ENCODE results near the gene SLC34A3.

Gene SLC34A3

DNA sequence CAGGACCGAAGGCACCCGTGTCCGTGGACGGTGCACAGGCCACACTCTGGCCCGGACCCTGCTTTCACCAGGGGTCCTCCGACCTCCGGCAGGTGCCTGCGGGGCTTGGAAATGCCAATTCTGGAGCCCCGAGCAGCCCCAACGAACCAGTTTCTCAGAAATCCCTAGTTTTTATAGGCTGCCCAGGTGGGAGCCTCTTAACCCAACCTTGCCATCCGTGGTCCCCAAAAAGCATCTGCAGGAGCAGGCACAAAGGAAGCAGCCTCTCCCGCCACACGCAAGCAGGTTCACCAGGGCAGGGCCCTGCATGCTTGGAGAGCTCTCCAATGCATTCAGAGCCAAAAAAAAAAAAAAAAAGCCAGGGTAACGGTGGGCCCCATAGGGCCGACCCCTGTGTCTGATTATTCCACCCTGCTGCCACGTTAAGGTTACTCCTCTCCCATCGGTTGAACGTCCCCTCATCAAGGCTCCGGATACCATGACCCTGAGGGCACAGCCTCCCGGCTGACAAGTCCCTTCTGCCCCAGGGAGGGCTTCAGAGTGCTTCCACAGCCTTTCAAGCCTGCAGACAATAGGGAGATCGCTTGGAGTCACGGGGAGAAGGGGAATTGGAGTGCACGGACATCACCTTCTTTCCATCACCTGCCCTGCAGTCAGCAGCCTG lies 29.4 kb upstream of the SLC34A3 start:
- no peak for DNase-seq (ENCODE audit: low read depth)
- TF ChIP-seq, protein P1, sequence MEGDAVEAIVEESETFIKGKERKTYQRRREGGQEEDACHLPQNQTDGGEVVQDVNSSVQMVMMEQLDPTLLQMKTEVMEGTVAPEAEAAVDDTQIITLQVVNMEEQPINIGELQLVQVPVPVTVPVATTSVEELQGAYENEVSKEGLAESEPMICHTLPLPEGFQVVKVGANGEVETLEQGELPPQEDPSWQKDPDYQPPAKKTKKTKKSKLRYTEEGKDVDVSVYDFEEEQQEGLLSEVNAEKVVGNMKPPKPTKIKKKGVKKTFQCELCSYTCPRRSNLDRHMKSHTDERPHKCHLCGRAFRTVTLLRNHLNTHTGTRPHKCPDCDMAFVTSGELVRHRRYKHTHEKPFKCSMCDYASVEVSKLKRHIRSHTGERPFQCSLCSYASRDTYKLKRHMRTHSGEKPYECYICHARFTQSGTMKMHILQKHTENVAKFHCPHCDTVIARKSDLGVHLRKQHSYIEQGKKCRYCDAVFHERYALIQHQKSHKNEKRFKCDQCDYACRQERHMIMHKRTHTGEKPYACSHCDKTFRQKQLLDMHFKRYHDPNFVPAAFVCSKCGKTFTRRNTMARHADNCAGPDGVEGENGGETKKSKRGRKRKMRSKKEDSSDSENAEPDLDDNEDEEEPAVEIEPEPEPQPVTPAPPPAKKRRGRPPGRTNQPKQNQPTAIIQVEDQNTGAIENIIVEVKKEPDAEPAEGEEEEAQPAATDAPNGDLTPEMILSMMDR (conservative IDR thresholded peaks at IDR 0.05; ENCODE audit: control insufficient read depth, insufficient read depth, low read depth, low read length): no peak
- H3K4me3 ChIP-seq (ENCODE audit: control insufficient read depth, low read depth, low read length): peak overlapping the region; percentile 63

- no peak overlapping the region for H3K4me3 ChIP-seq (ENCODE audit: control insufficient read depth, low read depth, low read length)
- TF ChIP-seq, protein P1 (conservative IDR thresholded peaks at IDR 0.05; ENCODE audit: control insufficient read depth, insufficient read depth, low read depth, low read length): no peak
- no peak for DNase-seq (ENCODE audit: low read depth)
Observed at GRCh38 chr9:137202966-137203365, 27.7 kb upstream of the SLC34A3 start.

- no peak for DNase-seq (ENCODE audit: low read depth)
- TF ChIP-seq, protein P1 (conservative IDR thresholded peaks at IDR 0.05; ENCODE audit: control insufficient read depth, insufficient read depth, low read depth, low read length): no peak
- H3K4me3 ChIP-seq (ENCODE audit: control insufficient read depth, low read depth, low read length): peak overlapping the region; percentile 90
Observed at GRCh38 chr9:137204731-137205125, 26.0 kb upstream of the SLC34A3 start.

- peak; percentile 75 for DNase-seq (ENCODE audit: low read depth)
- H3K4me3 ChIP-seq (ENCODE audit: control insufficient read depth, low read depth, low read length): peak within 1 kb of the TSS; percentile 90
- TF ChIP-seq, protein P1 (conservative IDR thresholded peaks at IDR 0.05; ENCODE audit: control insufficient read depth, insufficient read depth, low read depth, low read length): no peak
Observed at GRCh38 chr9:137205126-137206069, 25.3 kb upstream of the SLC34A3 start, which contains the start of the genes NDOR1 and TMEM203. Gene NDOR1, plus strand, starts transcription at chr9:137205700. Its CDS starts 78 bp downstream, at chr9:137205778. Gene TMEM203, minus strand, starts transcription at chr9:137205648. Its CDS starts 234 bp downstream, at chr9:137205414.

DNA sequence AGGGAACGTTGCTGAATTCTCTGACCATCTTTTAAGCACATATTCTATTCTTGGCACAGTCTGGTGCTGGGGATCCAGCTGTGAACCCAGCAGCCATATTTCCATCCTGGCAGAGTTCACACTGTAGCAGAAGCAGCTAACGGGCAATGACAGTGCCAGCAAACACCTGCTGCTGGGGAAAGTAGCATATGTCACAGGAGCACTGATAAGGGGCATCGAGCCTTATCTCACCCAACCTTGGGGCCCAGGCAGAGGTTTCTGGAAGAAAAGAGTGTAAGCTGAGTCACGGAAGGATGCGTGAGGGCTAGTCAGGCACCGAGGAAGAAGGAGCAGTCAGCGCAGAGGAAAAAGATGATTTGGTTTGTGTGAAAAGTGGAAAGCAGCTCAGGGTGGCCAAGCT lies 24.1 kb upstream of the SLC34A3 start:
- TF ChIP-seq, protein P1 (conservative IDR thresholded peaks at IDR 0.05; ENCODE audit: control insufficient read depth, insufficient read depth, low read depth, low read length): no peak
- no peak for DNase-seq (ENCODE audit: low read depth)
- H3K4me3 ChIP-seq (ENCODE audit: control insufficient read depth, low read depth, low read length): peak overlapping the region; percentile 90

DNA sequence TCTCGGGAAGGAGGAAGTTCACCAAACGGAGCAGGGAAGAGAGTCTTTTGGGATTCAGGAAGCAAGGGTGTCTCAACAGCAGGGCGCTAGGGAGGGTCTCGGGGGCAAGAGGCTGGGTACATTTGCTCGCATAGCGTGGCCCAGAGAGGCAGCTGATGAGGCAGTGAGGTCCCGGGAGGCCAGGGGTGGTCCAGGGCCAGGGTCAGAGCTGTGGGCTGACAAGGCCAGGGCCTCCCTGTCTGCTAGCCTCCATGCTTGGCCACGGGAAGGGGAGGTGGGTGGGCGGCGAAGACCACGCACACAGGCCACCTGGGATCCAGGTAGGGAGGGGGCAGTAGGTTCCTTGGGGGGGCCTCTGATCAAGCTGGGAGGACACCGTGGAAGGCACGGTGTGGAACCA lies 19.2 kb upstream of the SLC34A3 start:
- H3K4me3 ChIP-seq (ENCODE audit: control insufficient read depth, low read depth, low read length): no peak overlapping the region
- DNase-seq (ENCODE audit: low read depth): no peak
- TF ChIP-seq, protein P1 (conservative IDR thresholded peaks at IDR 0.05; ENCODE audit: control insufficient read depth, insufficient read depth, low read depth, low read length): no peak

Measured in fibroblast of mammary gland (primary cell).